NOMO-1 treated with DMSO at 0.1 percent for 48 hours (cell line): ENCODE results near the gene STON2.
"Not testable (repeated sequence)": the region's sequence is repeated elsewhere in the genome, so short reads cannot be mapped to it uniquely, and the experiment has no call there.

Source experiments
- DNase-seq: peaks from one replicate; lab custom pipeline; 2025; ENCODE audit not compliant: unreplicated experiment; lab: John Stamatoyannopoulos, UW

STON2 gene

GRCh38 chr14:81385419-81385818 lies 14.7 kb downstream of the STON2 start:
- no peak for DNase-seq

- DNase-seq: no peak
These were observed 15.2 kb downstream of the STON2 start for GRCh38 chr14:81384900-81385299.

GRCh38 chr14:81382517-81383225 lies 17.5 kb downstream of the STON2 start:
- DNase-seq: no peak

GRCh38 chr14:81380009-81380408 lies 20.1 kb downstream of the STON2 start:
- not testable (repeated sequence) for DNase-seq

- DNase-seq: no peak
These were observed 28.3 kb downstream of the STON2 start for GRCh38 chr14:81371802-81372201.

- DNase-seq: no peak
These were observed 32.6 kb downstream of the STON2 start for GRCh38 chr14:81367563-81367962.

- no peak for DNase-seq
These were observed 33.2 kb downstream of the STON2 start for GRCh38 chr14:81366884-81367283.

- DNase-seq: no peak
These were observed 33.9 kb downstream of the STON2 start for GRCh38 chr14:81366214-81366613.

- no peak for DNase-seq
These were observed 36.3 kb downstream of the STON2 start for GRCh38 chr14:81363746-81364378.

- DNase-seq: no peak
These were observed 46.3 kb downstream of the STON2 start for GRCh38 chr14:81353691-81354323.

GRCh38 chr14:81352413-81352812 lies 47.7 kb downstream of the STON2 start:
- no peak for DNase-seq

GRCh38 chr14:81351205-81351604 lies 48.9 kb downstream of the STON2 start:
- no peak for DNase-seq

GRCh38 chr14:81350344-81351130 lies 49.6 kb downstream of the STON2 start:
- DNase-seq: no peak

- DNase-seq: peak; percentile 72
These were observed 52.1 kb downstream of the STON2 start for GRCh38 chr14:81348061-81348460.

- no peak for DNase-seq
These were observed 54.3 kb downstream of the STON2 start for GRCh38 chr14:81345781-81346180.

- no peak for DNase-seq
These were observed 55.5 kb downstream of the STON2 start for GRCh38 chr14:81344481-81345160.

GRCh38 chr14:81343701-81344100 lies 56.4 kb downstream of the STON2 start:
- no peak for DNase-seq

GRCh38 chr14:81342850-81343580 lies 57.1 kb downstream of the STON2 start:
- no peak for DNase-seq

GRCh38 chr14:81341781-81342180 lies 58.3 kb downstream of the STON2 start:
- DNase-seq: no peak

GRCh38 chr14:81341370-81341769 lies 58.8 kb downstream of the STON2 start:
- no peak for DNase-seq
